Stimulated activated CD8-positive, alpha-beta memory T cell treated with anti-CD3 and anti-CD28 coated beads, Interleukin-4, amount 100 ng/mL, for 4 hours (primary cell): Measurements from ENCODE around the gene CERKL.

Experiments used
- DNase-seq, 2 donors: peaks; one replicate each; pipeline ENCODE4 v3.0.0-alpha.2; 2020; ENCODE audit warnings: low read depth in 2 of 2, low spot score in 1 of 2

The CERKL gene

DNA sequence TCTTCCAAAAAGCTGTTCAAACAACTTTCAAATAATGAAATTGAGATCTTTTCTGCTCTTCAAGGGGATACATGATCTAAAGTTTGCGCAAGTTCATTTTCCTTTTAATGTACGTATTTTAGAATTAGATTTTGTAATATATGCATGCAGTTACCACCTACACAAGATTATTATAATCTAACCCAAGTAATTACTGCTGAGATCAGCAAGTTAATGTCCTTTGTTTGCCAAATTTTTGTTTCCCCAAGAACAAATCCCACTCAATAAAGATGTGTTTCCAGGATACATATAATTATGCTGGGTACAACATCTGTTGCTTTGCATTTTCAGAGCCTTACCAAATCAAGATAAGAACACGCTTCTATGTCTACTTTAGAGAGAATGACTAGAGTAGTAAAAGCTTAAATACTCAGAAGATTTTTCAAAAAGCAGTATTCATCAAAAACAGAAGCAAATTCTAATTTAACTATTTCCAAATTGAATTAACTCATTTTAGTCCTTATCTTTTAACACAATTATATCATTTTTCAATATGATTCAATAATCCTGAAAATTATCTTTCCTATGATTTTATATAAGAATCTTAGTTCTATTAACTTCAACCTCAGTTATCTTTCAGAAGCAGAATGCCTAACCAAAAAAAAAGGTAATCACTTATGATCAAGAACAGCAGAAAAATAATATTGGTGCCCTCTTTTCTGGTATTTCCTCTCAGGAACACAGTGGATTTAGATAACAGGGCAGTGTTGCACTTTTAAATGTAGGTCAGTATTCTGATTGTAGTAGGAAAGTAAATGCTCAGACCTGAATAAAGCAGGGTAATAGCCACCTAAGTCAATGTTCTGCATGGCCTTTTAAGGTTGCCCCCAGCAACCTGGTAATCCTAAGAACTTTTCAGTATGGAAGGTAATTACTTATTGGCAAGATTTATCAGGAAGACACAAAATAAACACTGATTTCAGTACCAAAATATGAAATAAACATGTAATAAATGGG, 28.0 kb downstream of the CERKL start:
- no peak for DNase-seq

DNA sequence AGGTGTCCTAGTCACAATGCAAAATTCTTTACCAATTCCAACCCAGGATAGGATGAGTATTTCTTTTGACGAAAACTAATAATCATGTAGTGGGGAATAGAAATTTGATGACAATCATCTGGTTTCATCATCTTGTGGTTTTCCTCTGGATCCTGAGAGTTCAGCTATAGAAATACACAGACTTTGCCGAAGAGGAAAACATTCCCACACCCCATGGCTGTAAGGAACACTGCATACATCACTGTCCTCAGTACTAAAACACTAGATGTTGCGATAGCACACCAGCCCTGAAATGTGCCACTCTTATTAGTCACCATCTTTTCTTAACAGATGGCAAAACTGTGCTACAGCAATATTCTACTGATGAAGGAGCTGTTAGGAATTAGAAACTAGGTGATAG, 29.4 kb downstream of the CERKL start:
- DNase-seq: no peak

DNA sequence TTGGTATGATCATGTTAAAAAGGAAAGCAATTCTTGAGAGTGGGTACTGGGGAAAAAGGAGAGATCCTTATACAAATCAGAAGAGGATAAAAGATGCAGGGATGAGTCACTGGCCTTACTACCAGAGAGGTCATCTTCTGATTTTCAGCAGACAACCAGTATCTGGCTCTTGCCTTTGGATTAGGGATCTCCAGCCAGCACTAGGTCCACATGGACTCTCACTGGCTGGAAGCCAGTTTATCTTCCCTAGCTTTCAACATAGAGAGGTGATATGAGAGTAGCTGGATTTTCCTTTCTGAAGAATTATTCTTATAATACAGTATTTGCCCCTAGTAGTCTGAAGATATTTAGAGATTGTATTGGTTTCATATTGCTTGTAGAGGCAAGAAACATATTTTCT, 30.2 kb downstream of the CERKL start:
- no peak for DNase-seq

DNA sequence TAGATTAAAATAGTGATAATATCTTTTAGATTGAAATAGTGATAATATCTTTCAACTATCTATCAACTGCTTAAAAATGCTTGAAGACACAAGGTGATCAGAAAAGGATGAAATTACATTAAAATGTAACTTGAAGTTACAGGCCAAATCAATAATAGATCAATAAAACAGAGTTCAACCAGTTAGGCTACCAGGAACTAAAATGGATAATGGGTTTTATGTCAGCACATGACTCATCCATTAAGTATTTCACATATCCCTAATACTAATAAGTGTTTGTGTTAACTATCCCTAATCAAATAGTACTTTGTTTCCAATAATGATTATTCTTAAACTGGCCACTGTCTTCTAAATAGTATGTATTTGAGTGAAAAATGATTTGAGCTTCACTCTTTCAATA, 33.7 kb downstream of the CERKL start:
- DNase-seq: no peak

DNA sequence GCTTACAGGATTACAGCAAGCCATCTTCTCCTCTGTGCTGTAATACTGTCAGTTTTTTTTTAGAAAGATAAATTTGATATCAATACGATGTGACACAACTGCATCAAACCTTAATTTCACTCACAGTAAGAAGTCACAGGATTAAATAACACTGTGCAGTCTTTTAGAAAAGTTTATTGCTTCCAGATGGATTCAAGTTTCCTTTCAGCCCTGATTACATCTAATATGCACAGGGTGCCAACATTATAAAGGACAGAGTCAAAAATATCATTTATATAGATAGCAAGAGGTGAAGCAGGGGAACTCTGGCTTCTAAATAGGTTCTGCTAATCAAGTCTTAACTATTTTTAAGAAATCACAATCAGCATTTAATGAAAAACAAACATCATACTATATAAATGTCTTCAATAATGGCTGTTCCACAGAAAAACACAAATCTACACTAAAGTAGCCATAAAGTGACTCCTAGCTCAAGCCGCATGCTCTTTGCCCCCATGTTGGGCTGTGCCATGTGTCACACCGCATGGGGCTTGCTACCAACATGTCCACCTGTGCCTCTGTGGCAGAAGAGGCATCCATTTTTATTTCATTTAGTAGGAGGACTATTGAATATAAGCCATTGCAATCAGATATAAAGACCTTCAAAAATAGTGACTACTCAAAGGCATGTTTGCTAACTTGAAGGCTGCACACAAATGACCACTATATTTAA, 35.0 kb downstream of the CERKL start:
- DNase-seq: no peak

DNA sequence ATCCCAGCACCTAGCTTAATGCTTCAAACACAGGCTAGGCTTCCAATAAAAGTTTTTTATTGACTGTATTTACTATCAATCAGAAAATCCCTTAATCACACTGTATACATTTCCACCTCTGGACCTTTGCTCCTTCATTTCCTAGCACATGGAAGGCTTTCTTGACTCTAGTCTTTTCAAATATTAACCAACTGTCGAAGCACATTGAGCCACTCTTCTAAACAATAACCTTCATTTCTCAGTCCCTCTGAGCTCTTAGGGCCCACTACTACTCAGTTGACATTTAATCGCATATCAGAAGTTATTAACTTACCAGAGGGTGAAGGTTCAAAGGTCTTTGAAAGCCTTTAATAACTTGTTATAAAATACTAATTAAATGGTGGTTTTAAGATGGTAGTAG, 37.4 kb downstream of the CERKL start:
- no peak for DNase-seq

DNA sequence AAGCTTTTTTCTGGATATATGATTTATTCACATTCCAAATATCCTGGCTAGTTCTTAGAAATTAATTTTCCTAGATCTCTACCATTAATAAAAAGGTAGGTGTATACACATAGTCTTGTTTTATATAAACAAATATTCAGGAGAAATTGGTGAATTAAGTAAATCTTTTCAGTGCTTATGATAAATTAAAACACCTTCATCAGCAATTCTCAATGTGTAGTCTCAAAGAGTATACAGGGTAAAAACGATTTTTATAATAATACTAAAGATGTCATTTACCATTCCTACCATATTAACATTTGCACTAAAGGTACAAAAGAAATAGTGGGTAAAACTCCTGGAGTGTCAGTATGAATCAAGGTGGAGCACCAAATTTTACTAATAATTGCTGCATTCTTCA, 40.2 kb downstream of the CERKL start:
- no peak for DNase-seq

DNA sequence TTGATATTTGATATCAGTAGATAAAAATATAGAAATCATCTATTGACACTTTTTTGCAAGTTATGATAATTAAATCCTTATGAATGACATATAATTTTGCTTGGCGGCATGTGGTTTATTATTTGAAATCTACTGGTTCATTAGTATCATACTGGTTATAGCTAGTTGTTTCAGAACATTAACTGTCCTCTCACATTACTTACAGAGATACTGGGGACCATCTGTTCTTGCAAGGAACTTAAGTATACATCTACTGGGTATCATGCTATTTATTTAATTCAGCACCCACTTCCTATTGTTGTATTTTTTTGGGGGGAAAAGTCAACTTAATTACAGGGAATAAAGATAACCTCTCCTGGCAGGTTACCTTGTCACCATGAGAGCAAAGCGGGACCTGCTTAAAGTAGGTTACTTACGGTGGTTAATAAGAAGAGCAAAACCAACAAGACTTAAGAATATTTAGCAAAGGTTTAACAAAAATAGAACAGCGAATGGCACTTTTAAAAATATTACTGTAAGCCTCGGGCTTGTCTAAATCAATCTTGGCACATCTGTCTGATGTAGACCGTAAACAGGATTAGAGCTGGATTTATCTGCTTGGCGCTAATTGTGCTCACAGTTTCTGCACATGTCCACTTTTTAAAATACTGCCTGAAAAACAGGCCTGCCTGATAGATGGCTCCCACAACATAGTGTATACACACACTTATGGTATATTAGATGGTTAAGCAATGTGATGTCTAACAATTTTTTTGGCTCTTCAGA, 41.8 kb downstream of the CERKL start:
- DNase-seq: no peak

DNA sequence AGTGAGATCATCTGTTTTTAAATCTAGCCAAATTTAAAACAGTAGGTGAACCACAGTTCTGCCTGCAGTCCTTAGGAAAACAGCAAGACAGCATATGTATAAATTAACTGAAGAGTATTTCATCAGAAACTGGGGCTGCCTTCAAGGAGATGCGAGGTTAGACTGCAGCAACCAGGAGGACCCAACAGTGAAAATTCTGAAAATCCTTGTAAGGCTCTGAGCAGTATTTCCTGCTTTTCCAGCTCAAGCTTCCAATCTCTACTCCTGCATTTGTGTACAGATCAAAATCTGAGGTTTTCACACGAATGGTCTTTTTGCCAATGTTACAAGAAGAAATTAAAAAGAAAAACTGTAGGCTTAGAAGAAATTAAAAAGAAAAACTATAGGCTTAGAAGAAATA, 43.7 kb downstream of the CERKL start:
- no peak for DNase-seq

DNA sequence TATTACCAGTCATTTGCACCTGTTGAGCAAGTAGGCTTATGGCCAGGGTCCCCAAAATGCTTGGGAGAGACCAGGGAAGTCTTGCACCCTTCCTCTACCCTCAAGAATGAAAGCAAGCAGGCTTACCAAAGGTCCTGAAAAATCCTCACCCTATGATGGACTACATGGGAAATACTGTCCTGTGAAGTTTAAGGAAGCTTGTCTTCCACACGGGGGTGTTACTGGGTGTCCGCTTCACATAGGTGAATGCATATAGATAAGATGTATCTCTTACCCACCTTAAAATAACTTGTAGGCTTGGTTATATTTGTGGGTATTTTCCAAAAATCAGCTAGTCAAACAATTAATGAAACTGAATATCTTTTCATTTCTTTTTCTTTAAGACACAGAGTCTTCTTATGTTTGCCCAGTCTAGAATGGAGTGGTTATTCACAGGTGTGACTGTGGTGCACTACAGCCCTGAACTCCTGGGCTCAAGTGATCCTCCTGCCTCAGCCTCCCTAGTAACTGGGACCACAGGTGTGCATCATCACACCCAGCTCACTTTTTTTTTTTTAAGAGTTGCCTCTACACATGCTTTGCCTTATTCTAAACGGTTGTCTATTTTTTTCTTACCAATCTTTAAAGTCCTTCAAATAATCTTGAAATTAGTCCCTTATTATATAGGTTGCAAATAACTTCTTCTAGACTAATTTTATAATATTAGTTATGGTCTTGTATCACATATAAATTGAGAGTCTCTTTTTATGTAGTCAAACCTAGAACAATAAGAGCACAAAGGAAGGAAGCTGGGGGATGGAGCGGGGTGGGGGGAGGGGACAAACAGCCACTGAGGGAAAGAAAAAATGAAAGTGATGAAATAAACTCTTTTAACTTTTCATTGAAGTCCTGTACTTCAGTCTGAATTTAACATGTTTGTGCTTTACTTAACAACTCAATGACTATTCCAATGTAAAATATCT, 49.0 kb downstream of the CERKL start:
- no peak for DNase-seq

DNA sequence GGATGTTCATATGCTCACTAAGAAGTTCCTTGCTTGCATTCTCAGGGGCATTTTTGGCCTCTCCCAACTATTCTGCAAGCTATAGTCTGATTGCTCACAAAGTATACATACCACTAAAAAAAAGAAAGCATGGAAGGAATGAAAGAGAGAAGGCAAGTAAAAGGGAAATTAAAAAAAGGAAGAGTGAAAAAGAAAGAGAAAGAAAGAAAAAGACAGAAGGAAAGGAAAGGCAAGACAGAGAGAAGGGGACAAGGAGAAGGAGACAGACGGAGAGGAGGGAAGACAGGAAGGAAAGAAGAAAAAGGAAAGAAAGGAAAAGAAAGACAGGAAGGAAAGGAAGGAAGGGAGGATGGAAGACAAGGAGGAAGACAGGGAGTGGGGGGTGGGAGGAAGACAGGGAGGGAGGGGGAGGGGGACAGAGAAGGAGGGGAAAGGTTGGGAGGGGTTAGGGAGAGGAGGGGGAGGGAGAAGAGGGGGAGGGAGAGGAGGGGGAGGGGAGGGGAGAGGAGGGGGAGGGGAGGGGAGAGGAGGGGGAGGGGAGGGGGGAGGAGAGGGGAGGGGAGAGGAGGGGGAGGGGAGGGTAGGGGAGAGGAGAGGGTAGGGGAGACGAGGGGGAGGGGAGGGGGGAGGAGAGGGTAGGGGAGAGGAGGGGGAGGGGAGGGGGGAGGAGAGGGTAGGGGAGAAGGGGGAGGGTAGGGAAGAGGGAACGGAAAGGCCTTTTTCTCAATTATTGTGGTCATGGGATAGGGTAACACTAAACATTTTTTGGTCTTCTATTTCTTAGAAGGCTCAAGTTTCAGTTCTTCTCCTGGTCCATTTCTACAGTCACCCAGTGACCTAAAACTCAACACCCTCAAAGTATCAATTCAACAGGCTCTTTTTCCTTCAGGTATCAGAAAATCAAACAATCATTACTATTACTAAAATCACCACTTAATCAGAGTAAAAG, 50.7 kb downstream of the CERKL start:
- no peak for DNase-seq

DNA sequence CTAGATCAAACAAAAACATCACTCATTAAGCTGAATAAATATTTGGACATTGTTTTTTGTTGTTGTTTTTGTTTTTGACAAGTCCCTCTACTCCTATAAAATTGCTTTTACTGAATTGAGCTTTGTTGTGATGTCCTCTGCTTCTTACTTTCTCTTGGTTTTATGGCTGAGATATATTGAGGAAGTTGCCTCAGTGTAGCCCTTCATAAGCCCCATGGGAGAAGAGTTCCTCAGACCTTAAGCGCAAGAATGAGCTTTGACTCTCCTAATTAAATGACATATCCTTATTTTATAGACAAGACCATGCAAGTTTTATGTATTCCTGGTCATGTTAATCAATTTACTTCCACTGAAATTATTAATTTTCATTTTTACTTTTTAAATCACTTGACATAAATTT, 54.9 kb downstream of the CERKL start:
- DNase-seq: no peak

DNA sequence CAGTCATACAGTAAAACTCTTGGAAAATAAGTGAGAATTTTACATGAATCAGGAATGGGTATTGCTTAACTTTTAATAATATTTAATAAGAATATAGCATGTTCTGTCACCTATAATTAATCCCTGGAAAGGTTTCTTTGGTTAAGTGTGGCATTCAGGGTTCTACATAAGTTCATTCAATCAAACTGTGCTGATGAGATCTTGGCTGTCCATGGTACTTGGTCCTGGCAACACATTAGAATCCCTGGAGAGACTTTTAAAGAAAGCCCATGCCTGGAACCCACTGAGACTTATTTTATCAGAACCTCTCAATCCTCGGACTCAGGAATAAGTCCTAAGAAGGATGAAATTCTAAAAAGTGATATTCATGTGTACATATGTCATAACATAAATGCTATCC, 60.3 kb downstream of the CERKL start:
- DNase-seq: no peak

DNA sequence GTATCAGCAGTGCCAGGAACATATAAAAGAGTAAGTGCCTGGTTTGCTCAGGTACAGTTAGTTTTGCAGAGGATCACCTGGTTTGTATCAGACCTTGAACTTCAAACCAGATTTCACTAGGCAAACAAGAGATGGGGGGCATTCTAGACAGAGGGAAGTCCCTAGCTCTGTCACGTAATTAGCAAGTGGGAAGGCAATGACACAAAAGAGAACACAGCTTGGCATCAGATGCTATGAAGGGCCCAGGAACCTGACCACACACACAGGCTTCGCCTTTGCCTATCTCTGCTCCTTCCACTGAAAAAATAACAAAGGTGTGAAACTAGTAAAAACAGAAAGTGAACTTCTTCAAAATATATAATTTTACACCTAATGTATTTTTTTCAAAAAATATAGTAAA, 62.6 kb downstream of the CERKL start:
- no peak for DNase-seq

DNA sequence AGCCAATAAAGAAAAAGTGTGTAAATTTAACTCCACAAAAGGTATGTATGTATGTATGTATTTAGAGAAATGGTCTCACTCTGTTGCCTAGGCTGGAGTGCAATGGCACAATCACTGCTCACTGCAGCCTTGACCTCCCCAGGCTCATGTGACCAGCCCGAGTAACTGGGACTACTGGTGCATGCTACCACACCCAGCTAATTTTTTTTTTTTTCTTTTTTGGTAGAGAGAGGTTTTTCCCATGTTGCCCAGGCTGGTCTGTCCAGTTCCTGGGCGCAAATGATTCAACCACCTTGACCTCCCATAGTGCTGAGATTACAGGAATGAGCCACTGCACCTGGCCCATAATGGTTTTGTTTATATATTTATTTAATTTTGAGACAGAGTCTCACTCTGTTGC, 67.1 kb downstream of the CERKL start:
- DNase-seq: no peak

DNA sequence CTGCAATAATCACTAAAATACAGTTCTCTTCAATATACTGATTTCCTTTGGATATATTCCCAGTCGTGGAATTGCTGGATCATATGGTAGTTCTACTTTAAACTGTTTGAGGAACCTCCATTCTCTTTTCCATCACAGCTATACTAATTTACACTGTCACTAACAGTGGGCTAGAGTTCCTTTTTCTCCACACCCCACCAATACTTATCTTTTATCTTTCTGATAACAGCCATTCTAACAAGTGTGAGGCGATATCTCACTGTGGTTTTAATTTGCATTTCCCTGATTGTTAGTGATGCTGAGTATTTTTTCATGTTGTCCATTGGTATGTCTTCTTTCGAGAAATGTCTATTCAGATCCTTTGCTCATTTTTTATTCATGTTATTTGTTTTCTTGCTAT, 68.4 kb downstream of the CERKL start:
- DNase-seq: no peak

DNA sequence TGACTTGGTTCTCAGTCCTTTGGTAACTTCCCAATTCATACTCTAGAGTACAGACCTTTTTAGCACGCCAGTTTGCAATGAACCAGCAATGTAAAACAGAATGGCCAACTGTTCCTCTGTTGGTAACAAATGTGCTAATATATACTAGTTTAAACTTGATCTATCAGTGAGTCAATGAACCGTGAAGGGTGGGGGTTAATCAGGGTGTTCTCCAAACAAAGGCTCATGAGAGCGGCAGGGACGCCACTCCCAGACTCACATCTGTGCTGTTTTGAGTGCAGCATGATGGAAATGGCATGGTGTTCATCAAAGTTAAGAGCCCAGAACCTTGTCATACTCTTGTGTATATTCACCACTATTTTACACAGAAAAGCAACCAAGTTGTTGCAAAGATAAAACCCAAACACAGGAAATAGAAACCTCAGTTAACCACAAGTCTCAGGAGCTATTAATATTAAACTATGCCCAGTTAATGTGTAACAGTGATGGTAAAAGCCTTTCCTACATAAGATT, 70.3 kb downstream of the CERKL start:
- DNase-seq: no peak

DNA sequence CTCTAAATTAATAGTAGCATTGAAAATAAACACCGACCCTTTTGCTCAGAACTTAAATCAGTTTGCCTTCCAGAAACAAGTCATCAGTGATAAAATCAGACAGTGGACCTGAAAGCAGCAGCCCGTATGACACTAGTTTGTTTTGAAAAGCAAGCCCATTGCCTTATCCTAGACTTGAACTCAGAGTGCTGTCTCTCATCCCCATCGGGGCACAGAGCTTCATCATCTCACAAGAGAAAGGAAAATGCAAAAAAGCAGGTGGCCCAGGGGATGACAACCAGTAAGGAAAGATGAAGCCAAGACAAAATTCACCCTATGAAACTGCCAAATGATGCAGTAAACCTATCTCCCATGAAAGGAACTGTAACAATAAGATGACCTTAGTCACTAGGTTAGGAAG, 71.2 kb downstream of the CERKL start:
- no peak for DNase-seq

DNA sequence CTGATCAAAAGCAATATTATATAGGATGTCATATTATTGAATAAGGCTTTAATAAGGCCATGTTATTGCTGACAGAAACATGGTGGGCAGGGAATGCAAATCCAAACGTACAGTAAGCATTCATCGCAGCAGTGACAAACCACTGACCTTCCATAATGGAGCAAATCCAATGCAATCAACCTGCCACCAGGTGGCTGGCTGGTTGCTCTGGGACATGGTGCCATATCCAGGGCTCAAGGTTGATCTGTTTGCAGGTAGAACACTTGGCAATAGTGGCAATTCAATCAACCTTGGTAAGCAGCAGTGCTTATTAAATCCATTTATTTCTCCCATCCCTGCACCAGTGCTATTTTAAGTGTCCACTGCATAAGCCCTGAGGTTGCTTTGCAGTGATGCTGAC, 75.4 kb downstream of the CERKL start:
- no peak for DNase-seq
